HepG2 (cell line): ENCODE results near the gene TNFSF10. TPM values are rescaled to one million over a fixed set of nuclear protein-coding genes. Genes with fewer than 3 reads are reported as not detected.

Experiments used
- GABPB1 ChIP-seq: IDR thresholded peaks from 2 replicates; pipeline ENCODE4 v1.6.1; 2016; ENCODE audit warnings: mild to moderate bottlenecking, missing genetic modification reagents, moderate library complexity, missing compliant biosample characterization
- HNRNPLL ChIP-seq: fragments of 200-400 bp; formaldehyde crosslinking; IDR thresholded peaks from 2 replicates; pipeline ENCODE4 v1.6.1; 2017; ENCODE audit warnings: mild to moderate bottlenecking, low read depth, low read length; ENCODE audit not compliant: poor library complexity, severe bottlenecking
- IKZF4 ChIP-seq: sonication (generic); formaldehyde crosslinking; IDR thresholded peaks from 2 replicates; pipeline ENCODE4 v1.5.1; 2020; ENCODE audit warnings: borderline replicate concordance, mild to moderate bottlenecking, low read depth, missing genetic modification reagents; ENCODE audit errors: not compliant biosample characterization
- IRF2 ChIP-seq: IDR thresholded peaks from 2 replicates; pipeline ENCODE4 v1.6.1; 2018; ENCODE audit warnings: missing genetic modification reagents, missing compliant biosample characterization
- MEIS1 ChIP-seq: sonication (generic); formaldehyde crosslinking; IDR thresholded peaks from 2 replicates; pipeline ENCODE4 v1.9.0; 2021; ENCODE audit warnings: mild to moderate bottlenecking, missing genetic modification reagents, moderate library complexity, borderline replicate concordance
- PATZ1 ChIP-seq: sonication (generic); formaldehyde crosslinking; IDR thresholded peaks from 2 replicates; pipeline ENCODE4 v1.4.0; 2020; ENCODE audit warnings: missing genetic modification reagents
- PHF8 ChIP-seq: sonication (generic); formaldehyde crosslinking; IDR thresholded peaks from 2 replicates; pipeline ENCODE4 v1.5.0; 2020; ENCODE audit warnings: missing genetic modification reagents
- SATB2 ChIP-seq: sonication (generic); formaldehyde crosslinking; IDR thresholded peaks from 2 replicates; pipeline ENCODE4 v1.5.0; 2020; ENCODE audit warnings: missing genetic modification reagents
- SMAD3 ChIP-seq: sonication (generic); formaldehyde crosslinking; IDR thresholded peaks from 2 replicates; pipeline ENCODE4 v1.4.0; 2020; ENCODE audit warnings: missing genetic modification reagents
- TBP ChIP-seq: sonication (generic); formaldehyde crosslinking; IDR thresholded peaks from 2 replicates; pipeline ENCODE4 v1.5.0; 2020; ENCODE audit warnings: missing genetic modification reagents
- TMF1 ChIP-seq: sonication (generic); formaldehyde crosslinking; IDR thresholded peaks from 2 replicates; pipeline ENCODE4 v1.8.1; 2022; ENCODE audit warnings: low read depth, missing genetic modification reagents
- TRIM22 ChIP-seq: fragments of 450-650 bp; IDR thresholded peaks from 2 replicates; pipeline ENCODE4 v1.6.1; 2017
- ZFP36L1 ChIP-seq: sonication (generic); formaldehyde crosslinking; IDR thresholded peaks from 2 replicates; pipeline ENCODE4 v1.8.0; 2022; ENCODE audit warnings: mild to moderate bottlenecking, missing genetic modification reagents, moderate library complexity
- ZNF143 ChIP-seq: sonication (generic); formaldehyde crosslinking; IDR thresholded peaks from 2 replicates; pipeline ENCODE4 v1.4.0; 2020; ENCODE audit warnings: missing genetic modification reagents
- ZNF280B ChIP-seq: sonication (generic); formaldehyde crosslinking; IDR thresholded peaks from 2 replicates; pipeline ENCODE4 v1.5.0; 2020; ENCODE audit warnings: missing genetic modification reagents, mild to moderate bottlenecking, borderline replicate concordance
- ZNF280D ChIP-seq: sonication (generic); formaldehyde crosslinking; IDR thresholded peaks from 2 replicates; pipeline ENCODE4 v1.5.1; 2020; ENCODE audit warnings: mild to moderate bottlenecking, missing genetic modification reagents
- ZNF317 ChIP-seq: sonication (generic); formaldehyde crosslinking; IDR thresholded peaks from 2 replicates; pipeline ENCODE4 v1.5.0; 2020; ENCODE audit warnings: mild to moderate bottlenecking, missing genetic modification reagents
- ZNF354B ChIP-seq: sonication (generic); formaldehyde crosslinking; IDR thresholded peaks from 2 replicates; pipeline ENCODE4 v1.8.0; 2022; ENCODE audit warnings: mild to moderate bottlenecking, missing genetic modification reagents
- ZNF652 ChIP-seq: IDR thresholded peaks from 2 replicates; pipeline ENCODE4 v1.6.1; 2016; ENCODE audit warnings: low read depth, borderline replicate concordance
- polyA plus RNA-seq, 8 experiments: library from polyadenylated mRNA; depleted of rRNA in 3 of 8; stranded (reverse) in 7 of 8; unstranded in 1 of 8; fragments of >200 nt; fragmentation: Illumina TruSeq in 4 of 8; extraction: Trizol in 4 of 8; gene quantifications; 2 replicates each; pipeline versions ENCODE4 v1.2.1 to v1.2.3, GENCODE V29; 2011 to 2016; ENCODE audit warnings: low read depth in 4 of 8, missing spikeins in 1 of 8, mixed read lengths in 1 of 8; ENCODE audit not compliant: insufficient read depth in 1 of 8
- total RNA-seq, 5 experiments: library from RNA; depleted of rRNA; stranded (reverse); fragments of >200 nt; fragmentation: Illumina TruSeq; extraction: Trizol; gene quantifications; 2 replicates each; pipeline ENCODE4 v1.2.3, GENCODE V29; 2016; ENCODE audit warnings: low read depth in 1 of 5

TNFSF10 gene
- total and polyA plus RNA-seq, 2 of the 13 experiments (the other 11 are each of a cell fraction or from before 2014, with no cell fraction given): 8.4 to 9.9 TPM

GRCh38 chr3:172522871-172523818 is at the start of gene TNFSF10 (continued):
- no peak for TF ChIP-seq PATZ1 (CRISPR knock-in tag)
- TF ChIP-seq ZNF317 (CRISPR knock-in tag): 0 out of 2 replicates have a peak, but pooled peaks have one; percentile 15
- no peak for TF ChIP-seq TMF1 (CRISPR knock-in tag)
- TF ChIP-seq ZNF143 (CRISPR knock-in tag): no peak
- 0 out of 2 replicates have a peak, but pooled peaks have one; percentile 21 for TF ChIP-seq GABPB1 (CRISPR knock-in tag)
- TF ChIP-seq MEIS1 (CRISPR knock-in tag): no peak
- TF ChIP-seq HNRNPLL: peak; percentile 25
- TF ChIP-seq ZNF652 (CRISPR knock-in tag): no peak
- no peak for TF ChIP-seq TRIM22
- TF ChIP-seq SATB2 (CRISPR knock-in tag): no peak
- TF ChIP-seq ZNF280D (CRISPR knock-in tag): peak; percentile 68; the same call in 1 of the 2 replicates
- peak; percentile 77 for TF ChIP-seq IRF2 (CRISPR knock-in tag)
- TF ChIP-seq ZFP36L1 (CRISPR knock-in tag): no peak
- TF ChIP-seq TBP (CRISPR knock-in tag): no peak
- TF ChIP-seq ZNF354B (CRISPR knock-in tag): no peak
- peak; percentile 56 for TF ChIP-seq PHF8 (CRISPR knock-in tag)
- no peak for TF ChIP-seq SMAD3 (CRISPR knock-in tag)
- TF ChIP-seq ZNF280B (CRISPR knock-in tag): no peak
- peak; percentile 50 for TF ChIP-seq IKZF4 (CRISPR knock-in tag)
